Left cardiac atrium (tissue), 4 donors: ENCODE data around the gene TPM4. TPM values are rescaled to one million over a fixed set of nuclear protein-coding genes. Genes with fewer than 3 reads are reported as not detected.
A peak's percentile ranks its signal among the peaks of the same experiment; 100 is the strongest.
"Not testable (repeated sequence)": the region's sequence is repeated elsewhere in the genome, so short reads cannot be mapped to it uniquely, and the experiment has no call there.

Source experiments
- ATAC-seq, 2 donors: fragments of 200-7000 bp; cut with Tn5 transposase; one replicate each; pipeline ENCODE4 v1.9.1; 2020; ENCODE audit warnings: mild to moderate bottlenecking in 2 of 2, moderate library complexity in 2 of 2
- DNase-seq: peaks from one replicate; pipeline ENCODE4 v3.0.0-alpha.2; 2020
- intact Hi-C, 2 donors: fragments of 100-400 bp; cut with DNase I; formaldehyde crosslinking; loops; one replicate each; pipeline versions ENCODE4 v1.14.1 to v1.15.1; 2022 to 2023
- total RNA-seq, 2 donors: library from RNA; stranded (reverse); fragmentation: NEBNext Ultra II Directional; extraction: Animal tissue kit (Norgen Biotek cat#: 25700); gene quantifications; one replicate each; pipeline ENCODE4 v1.2.1, GENCODE V29; 2021
- donor health status: DM: no; HTN: yes; CAD: no.
- donor health status: DM: no; HTN: yes; CAD: no; lungs with severe emphysema.
- donor health status: DM: yes; HTN: yes; CAD: no.
- donor health status: Dilated cardiomyopathy.

The TPM4 gene
- total RNA-seq, 2 donors from 2014 or later: 183 to 310 TPM

DNA sequence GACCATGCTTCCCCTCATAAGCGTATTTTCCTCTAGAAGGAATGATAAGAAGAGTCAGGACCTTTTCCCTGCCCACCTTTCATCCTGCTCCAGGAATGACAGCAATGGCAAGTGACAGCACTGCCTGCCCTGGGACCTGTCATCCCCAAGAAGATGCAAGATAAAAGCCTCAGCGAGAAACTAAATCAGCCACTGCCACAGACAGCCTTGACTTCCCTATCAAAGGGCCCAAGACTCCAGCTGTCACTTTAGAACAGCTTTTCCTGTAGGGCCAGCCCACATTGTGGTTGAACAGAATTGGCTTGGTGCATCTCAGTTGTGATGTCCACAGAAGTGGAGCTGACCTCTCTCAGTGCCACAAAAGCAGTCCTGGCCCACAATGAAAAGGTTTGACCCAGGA, 36.5 kb downstream of the TPM4 start:
- intact Hi-C loops: loop anchor here in 1 of 2 donors (5.0 to 10.0 kb wide), 3 partner anchors 35 to 72 kb away; partner anchors contain the start of genes FAM32A and TPM4
- ATAC-seq (no peak), DNase-seq (no peak)

GRCh38 chr19:16113727-16114126, 37.4 kb downstream of the TPM4 start:
- intact Hi-C loops: loop anchor here in 1 of 2 donors (5.0 to 10.0 kb wide), 3 partner anchors 36 to 71 kb away; partner anchors contain the start of genes FAM32A and TPM4
- DNase-seq (no peak), ATAC-seq (no peak)

GRCh38 chr19:16115301-16116039, 39.2 kb downstream of the TPM4 start:
- intact Hi-C loops: loop anchor here in 1 of 2 donors (10.0 kb wide), 1 partner anchor 69 kb away; the partner anchor contains the start of gene FAM32A
- DNase-seq: no peak

DNA sequence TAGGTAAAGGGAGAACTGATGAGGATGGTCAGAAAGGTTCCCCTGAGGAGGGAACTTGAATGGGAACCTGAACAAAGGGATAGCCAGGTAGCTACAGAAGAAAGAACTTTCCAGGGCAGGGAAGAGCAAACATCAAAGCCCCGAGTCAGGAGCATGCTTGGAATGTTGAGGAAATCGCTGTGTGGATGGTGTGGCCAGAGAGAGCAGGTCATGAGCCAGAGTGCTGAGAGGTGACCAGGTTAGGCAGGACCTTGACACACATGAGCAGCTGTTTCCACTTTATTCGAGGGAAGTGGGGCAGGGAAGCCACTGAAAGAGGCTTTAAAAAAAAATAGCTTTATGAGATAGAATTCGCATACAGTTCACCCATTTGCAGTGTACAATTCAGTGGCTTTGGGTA, 39.8 kb downstream of the TPM4 start:
- no peak for ATAC-seq
- no peak for DNase-seq
- intact Hi-C loops: loop anchor here in 1 of 2 donors (10.0 kb wide), 1 partner anchor 69 kb away; the partner anchor contains the start of gene FAM32A

More at GRCh38 chr19:16115301-16116039, 39.2 kb downstream of the TPM4 start:
- ATAC-seq: no peak

- intact Hi-C loops: loop anchor here in 1 of 2 donors (10.0 kb wide), 1 partner anchor 67 kb away; the partner anchor contains the start of gene FAM32A
- no peak for ATAC-seq
Measured at GRCh38 chr19:16117594-16118033, 41.3 kb downstream of the TPM4 start.

GRCh38 chr19:16118489-16119033, 42.3 kb downstream of the TPM4 start:
- intact Hi-C loops: loop anchor here in 1 of 2 donors (10.0 kb wide), 1 partner anchor 66 kb away; the partner anchor contains the start of gene FAM32A
- DNase-seq (no peak), ATAC-seq (peak; percentile 35 to 61)

More at GRCh38 chr19:16117594-16118033, 41.3 kb downstream of the TPM4 start:
- DNase-seq: no peak

GRCh38 chr19:16119075-16119857, 43.0 kb downstream of the TPM4 start:
- not testable (repeated sequence) for DNase-seq
- peak in 1 of 2 donors; percentile 21 for ATAC-seq
- intact Hi-C loops: loop anchor here in 1 of 2 donors (10.0 kb wide), 1 partner anchor 66 kb away; the partner anchor contains the start of gene FAM32A

- intact Hi-C loops: no loop called here
- no peak for DNase-seq
- no peak for ATAC-seq
Measured at GRCh38 chr19:16121141-16121540, 44.8 kb downstream of the TPM4 start.

GRCh38 chr19:16121967-16122366, 45.7 kb downstream of the TPM4 start:
- intact Hi-C loops: no loop called here
- ATAC-seq (no peak), DNase-seq (no peak)

DNA sequence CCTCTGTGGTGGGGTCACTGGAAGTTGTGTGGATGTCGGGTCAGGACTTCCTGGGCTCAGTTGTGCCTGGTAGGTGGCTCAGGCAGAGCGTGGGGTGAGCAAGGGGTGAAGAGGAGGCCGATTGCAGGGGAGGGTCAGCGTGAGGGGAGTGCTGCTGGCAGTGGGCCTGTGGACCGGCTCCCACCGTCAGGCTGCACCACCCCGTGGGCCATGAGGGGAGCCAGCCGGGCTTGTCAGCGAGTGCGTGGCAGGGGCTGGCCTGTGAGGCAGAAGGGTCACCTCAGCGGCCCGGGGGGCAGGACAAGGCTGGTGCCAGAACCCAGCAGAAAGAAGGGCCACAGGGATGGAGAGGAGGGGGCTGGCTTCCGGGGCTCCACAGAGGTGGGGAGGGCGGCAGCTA, 48.7 kb downstream of the TPM4 start:
- intact Hi-C loops: no loop called here
- DNase-seq (no peak), ATAC-seq (no peak)

GRCh38 chr19:16125737-16126495, 49.6 kb downstream of the TPM4 start:
- no peak for DNase-seq
- intact Hi-C loops: no loop called here
- no peak for ATAC-seq

GRCh38 chr19:16127080-16127479, 50.8 kb downstream of the TPM4 start:
- intact Hi-C loops: no loop called here
- DNase-seq: no peak
- no peak for ATAC-seq

GRCh38 chr19:16127776-16128371, 51.6 kb downstream of the TPM4 start:
- intact Hi-C loops: no loop called here
- ATAC-seq (no peak), DNase-seq (no peak)

- intact Hi-C loops: no loop called here
- ATAC-seq: no peak
- DNase-seq: no peak
Measured at GRCh38 chr19:16131648-16132047, 55.4 kb downstream of the TPM4 start.

DNA sequence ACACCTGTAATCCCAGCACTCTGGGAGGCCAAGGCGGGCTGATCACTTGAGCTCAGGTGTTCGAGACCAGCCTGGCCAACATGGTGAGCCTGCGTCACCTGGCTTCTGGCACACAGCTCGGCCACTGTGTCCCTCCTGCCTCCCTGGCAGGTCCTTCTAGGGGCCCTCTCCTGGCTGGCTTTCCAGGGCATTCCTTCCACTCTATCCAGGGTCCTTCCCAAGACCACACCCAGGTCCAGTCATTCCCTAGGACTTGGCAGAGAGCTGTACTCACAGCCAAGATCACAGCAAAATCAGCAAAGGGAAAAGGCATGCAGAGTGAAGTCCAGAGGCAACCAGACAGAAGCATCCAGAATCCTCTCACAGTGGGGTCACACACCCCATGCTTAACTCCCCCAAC, 57.5 kb downstream of the TPM4 start:
- no peak for DNase-seq
- no peak for ATAC-seq
- intact Hi-C loops: no loop called here

DNA sequence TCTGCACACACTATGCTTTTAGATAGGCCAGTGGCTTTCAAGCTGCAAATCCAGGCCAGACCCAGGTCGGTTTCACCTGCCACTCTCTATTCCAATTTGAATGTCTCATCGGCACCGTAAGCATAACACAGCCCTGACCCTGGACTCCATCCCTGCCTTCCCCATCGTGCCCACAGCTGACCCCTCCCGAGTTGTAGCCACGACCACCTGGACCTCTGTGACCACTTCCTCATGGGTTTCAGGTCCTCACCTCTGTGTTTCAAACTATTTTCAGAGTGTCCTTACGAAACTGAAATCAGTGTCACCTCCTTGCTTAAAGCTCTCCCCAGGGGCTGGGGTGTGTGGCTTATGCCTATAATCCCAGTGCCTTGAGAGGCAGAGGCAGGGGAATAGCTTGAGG, 58.2 kb downstream of the TPM4 start:
- intact Hi-C loops: no loop called here
- DNase-seq (no peak), ATAC-seq (peak in 1 of 2 donors; percentile 21)

DNA sequence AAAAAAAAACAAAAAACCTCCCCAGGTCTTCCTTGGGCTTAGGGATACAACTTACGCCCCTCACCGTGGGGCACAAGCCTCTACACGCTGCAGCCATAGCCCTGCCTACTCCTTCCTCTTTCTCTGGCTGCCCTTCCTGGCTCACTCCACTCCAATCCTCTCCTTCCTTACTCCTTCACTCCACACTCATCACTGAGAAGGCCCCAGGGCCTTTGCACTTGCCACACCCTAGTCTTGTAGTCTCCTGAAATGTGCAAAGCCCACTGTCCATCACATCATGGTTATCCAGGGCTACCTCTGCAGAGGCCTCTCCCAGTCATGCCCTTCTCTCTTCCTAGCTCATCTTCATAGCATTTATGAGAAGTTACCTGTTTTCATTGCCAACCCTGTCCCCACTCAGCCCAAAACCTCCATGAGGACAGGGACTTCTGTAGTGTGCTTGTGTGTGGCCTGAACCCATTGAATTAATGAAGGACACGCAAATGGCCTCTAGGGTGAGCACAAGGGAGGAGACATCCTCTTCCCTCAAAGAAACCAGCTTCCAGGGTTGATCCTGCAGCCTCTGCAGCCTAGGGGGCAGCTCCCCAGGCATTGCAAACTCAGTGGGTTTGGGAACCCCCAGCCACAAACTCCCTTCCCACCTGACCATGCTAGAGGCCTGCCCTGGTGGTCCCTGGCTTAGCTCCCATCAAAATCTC, 59.3 kb downstream of the TPM4 start:
- ATAC-seq (no peak), DNase-seq (no peak)
- intact Hi-C loops: no loop called here
